ENCODE data around the gene LRRC36. TPM values are rescaled to one million over a fixed set of nuclear protein-coding genes. Genes with fewer than 3 reads are reported as not detected.

Gene LRRC36
- total and polyA plus RNA-seq, 10 donors = 0.46 to 2.3 (median 0.74) TPM; not detected in 3

DNA sequence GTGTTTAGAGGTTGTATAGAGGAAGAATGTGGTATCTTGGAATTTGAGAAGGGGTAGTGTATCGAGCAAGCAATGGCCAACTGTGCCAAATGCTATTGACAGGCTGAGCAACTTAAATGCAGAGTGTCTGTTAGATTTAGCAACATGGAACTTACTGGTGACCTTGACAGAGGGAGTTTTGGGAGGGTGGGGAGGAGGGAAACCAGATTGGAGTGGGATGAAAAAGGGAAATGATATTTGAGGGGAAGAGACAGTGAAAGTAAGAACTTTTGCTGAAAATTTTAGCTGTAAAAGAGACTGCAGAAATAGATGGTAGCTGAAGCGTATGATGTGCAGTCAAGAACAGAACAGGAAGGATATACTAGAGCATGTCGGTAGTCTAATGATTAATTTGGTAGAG lies 1.1 kb downstream of the LRRC36 start:
- Histone ChIP-seq H3K4me1 (peaks cover 6 to 41% (median 36%) of the 10 kb centered on the region in 6 donors), H3K4me3 (no peak overlapping the region), H3K9me3 (no peaks in the 10 kb centered on the region), H3K36me3 (no peaks in the 10 kb centered on the region), H3K27ac (peak overlapping the region in 2 of 8 donors; percentile 29 to 57), H3K27me3 (replicated peaks in 1 of 7) (peaks cover 0 to 23% (median 0%) of the 10 kb centered on the region in 7 donors)
- WGBS, 5 donors = 21 to 37% (median 26%) methylated on average over 3 of the region's 3 CpGs
- no peak for TF ChIP-seq POLR2AphosphoS5 (IDR thresholded peaks at IDR 0.05)
- TF ChIP-seq, protein P1, sequence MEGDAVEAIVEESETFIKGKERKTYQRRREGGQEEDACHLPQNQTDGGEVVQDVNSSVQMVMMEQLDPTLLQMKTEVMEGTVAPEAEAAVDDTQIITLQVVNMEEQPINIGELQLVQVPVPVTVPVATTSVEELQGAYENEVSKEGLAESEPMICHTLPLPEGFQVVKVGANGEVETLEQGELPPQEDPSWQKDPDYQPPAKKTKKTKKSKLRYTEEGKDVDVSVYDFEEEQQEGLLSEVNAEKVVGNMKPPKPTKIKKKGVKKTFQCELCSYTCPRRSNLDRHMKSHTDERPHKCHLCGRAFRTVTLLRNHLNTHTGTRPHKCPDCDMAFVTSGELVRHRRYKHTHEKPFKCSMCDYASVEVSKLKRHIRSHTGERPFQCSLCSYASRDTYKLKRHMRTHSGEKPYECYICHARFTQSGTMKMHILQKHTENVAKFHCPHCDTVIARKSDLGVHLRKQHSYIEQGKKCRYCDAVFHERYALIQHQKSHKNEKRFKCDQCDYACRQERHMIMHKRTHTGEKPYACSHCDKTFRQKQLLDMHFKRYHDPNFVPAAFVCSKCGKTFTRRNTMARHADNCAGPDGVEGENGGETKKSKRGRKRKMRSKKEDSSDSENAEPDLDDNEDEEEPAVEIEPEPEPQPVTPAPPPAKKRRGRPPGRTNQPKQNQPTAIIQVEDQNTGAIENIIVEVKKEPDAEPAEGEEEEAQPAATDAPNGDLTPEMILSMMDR (IDR thresholded peaks at IDR 0.05 in 8 of 11, conservative IDR thresholded peaks at IDR 0.05 in 3 of 11) = no peak
- no peak for TF ChIP-seq POLR2A (IDR thresholded peaks at IDR 0.05)
- DNase-seq = no peak
- intact Hi-C loops (cut with DNase I; ENCODE audit: low total_unique reads) = no loop called here

DNA sequence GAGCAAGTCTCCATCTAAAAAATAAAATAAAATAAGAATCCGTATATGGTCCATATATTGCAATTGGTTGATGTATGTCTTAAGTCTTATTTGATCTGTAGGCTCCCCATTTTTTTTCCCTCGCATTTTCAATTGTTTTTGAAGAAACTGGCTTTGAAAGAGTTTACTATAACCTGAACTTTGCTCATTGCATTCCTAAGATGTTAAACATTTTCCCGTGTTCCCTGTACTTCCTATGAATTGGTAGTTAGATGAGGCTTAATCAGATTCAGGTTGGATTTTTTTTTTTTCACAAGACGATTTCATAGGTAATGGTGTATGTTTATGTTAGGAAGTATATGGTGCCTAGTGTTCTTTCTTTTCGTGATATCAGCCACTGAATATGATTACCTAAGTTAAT lies 3.3 kb downstream of the LRRC36 start:
- WGBS, 5 donors = 82 to 93% (median 84%) methylated on average over 5 of the region's 5 CpGs
- peaks cover 6 to 33% (median 31%) of the 10 kb centered on the region in 6 donors for H3K4me1 ChIP-seq
- peaks cover 0 to 23% (median 0%) of the 10 kb centered on the region in 7 donors for H3K27me3 ChIP-seq (replicated peaks in 1 of 7)
- no peak for DNase-seq
- H3K9me3 ChIP-seq = peaks cover 0 to 10% (median 7%) of the 10 kb centered on the region in 8 donors
- H3K27ac ChIP-seq = no peak overlapping the region
- H3K36me3 ChIP-seq = no peaks in the 10 kb centered on the region
- H3K4me3 ChIP-seq = no peak overlapping the region
- intact Hi-C loops (cut with DNase I; ENCODE audit: low total_unique reads) = no loop called here
- no peak for TF ChIP-seq POLR2AphosphoS5 (IDR thresholded peaks at IDR 0.05)
- TF ChIP-seq, protein P1 (IDR thresholded peaks at IDR 0.05 in 8 of 11, conservative IDR thresholded peaks at IDR 0.05 in 3 of 11) = no peak
- no peak for TF ChIP-seq POLR2A (IDR thresholded peaks at IDR 0.05)

DNA sequence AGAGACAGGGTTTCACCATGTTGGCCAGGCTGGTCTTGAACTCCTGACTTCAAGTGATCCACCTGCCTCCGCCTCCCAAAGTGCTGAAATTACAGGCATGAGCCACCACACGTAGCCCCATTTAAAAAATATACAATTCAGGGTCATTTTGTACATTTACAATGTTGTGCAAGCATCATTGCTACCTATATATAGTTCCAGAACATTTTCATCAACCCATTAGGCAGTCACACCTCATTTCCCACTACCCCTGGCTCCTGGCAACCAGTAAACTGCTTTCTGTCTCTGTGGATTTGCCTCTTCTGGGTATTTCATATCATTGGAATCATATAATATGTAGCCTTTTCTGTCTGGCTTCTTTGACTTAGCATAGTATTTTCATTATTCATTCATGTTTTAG lies 6.7 kb downstream of the LRRC36 start:
- H3K4me3 ChIP-seq = no peak overlapping the region
- no peak for DNase-seq
- TF ChIP-seq POLR2A (IDR thresholded peaks at IDR 0.05) (no peak), POLR2AphosphoS5 (IDR thresholded peaks at IDR 0.05) (no peak)
- TF ChIP-seq, protein P1 (IDR thresholded peaks at IDR 0.05 in 8 of 11, conservative IDR thresholded peaks at IDR 0.05 in 3 of 11) = no peak
- no peak overlapping the region for H3K27ac ChIP-seq
- H3K36me3 ChIP-seq = no peaks in the 10 kb centered on the region
- H3K9me3 ChIP-seq = peaks cover 0 to 21% (median 16%) of the 10 kb centered on the region in 8 donors
- no peaks in the 10 kb centered on the region for H3K27me3 ChIP-seq (replicated peaks in 1 of 7)
- WGBS, 5 donors = 73 to 87% (median 79%) methylated on average over 2 of the region's 2 CpGs
- intact Hi-C loops (cut with DNase I; ENCODE audit: low total_unique reads) = no loop called here
- H3K4me1 ChIP-seq = no peaks in the 10 kb centered on the region

DNA sequence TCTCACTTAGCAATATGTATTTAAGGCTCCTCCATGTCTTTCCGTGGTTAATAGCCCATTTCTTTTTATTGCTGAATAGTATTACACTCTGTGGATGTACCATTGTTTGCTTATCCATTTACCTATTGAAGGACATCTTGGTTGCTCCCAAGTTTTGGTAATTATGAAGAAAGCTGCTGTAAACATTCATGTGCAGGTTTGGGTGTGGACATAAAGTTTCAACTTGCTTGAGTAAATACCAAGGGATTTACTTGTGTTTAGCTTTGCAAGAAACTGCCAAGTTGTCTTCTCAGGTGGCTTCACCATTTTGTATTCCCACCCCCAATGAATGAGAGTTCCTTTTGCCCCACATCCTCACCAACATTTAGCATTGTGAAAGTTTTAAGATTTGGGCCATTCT lies 9.5 kb downstream of the LRRC36 start:
- H3K27ac ChIP-seq = no peak overlapping the region
- 78 to 89% (median 84%) methylated on average over 1 of the region's 1 CpG for WGBS, 5 donors
- intact Hi-C loops (cut with DNase I; ENCODE audit: low total_unique reads) = no loop called here

More for the DNA sequence above, 9.5 kb downstream of the LRRC36 start:
- Histone ChIP-seq H3K4me3 (no peak overlapping the region), H3K4me1 (no peaks in the 10 kb centered on the region), H3K9me3 (peaks cover 0 to 21% (median 16%) of the 10 kb centered on the region in 8 donors), H3K36me3 (no peaks in the 10 kb centered on the region), H3K27me3 (replicated peaks in 1 of 7) (no peaks in the 10 kb centered on the region)
- no peak for DNase-seq
- no peak for TF ChIP-seq POLR2A (IDR thresholded peaks at IDR 0.05)
- TF ChIP-seq, protein P1 (IDR thresholded peaks at IDR 0.05 in 8 of 11, conservative IDR thresholded peaks at IDR 0.05 in 3 of 11) = no peak
- TF ChIP-seq POLR2AphosphoS5 (IDR thresholded peaks at IDR 0.05) = no peak
